ENCODE results near the gene MYMX.
A peak's percentile ranks its signal among the peaks of the same experiment; 100 is the strongest.

MYMX gene

GRCh38 chr6:44261581-44261980 lies 44.9 kb downstream of the MYMX start (continued):
- TF ChIP-seq, protein P1, sequence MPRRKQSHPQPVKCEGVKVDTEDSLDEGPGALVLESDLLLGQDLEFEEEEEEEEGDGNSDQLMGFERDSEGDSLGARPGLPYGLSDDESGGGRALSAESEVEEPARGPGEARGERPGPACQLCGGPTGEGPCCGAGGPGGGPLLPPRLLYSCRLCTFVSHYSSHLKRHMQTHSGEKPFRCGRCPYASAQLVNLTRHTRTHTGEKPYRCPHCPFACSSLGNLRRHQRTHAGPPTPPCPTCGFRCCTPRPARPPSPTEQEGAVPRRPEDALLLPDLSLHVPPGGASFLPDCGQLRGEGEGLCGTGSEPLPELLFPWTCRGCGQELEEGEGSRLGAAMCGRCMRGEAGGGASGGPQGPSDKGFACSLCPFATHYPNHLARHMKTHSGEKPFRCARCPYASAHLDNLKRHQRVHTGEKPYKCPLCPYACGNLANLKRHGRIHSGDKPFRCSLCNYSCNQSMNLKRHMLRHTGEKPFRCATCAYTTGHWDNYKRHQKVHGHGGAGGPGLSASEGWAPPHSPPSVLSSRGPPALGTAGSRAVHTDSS (tag by site-specific recombination; IDR thresholded peaks at IDR 0.05): no peak
- TF ChIP-seq ZNF529 (tag by site-specific recombination; IDR thresholded peaks at IDR 0.05; ENCODE audit: insufficient replicate concordance): no peak
- TF ChIP-seq ZNF521 (tag by site-specific recombination; IDR thresholded peaks at IDR 0.05): no peak
- no peak for TF ChIP-seq ZSCAN18 (tag by site-specific recombination; IDR thresholded peaks at IDR 0.05)
- TF ChIP-seq ZNF175 (tag by site-specific recombination; IDR thresholded peaks at IDR 0.05): no peak
- TF ChIP-seq ZFP3 (tag by site-specific recombination; IDR thresholded peaks at IDR 0.05; ENCODE audit: low read depth): no peak
- no peak for TF ChIP-seq ZNF223 (tag by site-specific recombination; IDR thresholded peaks at IDR 0.05)
- no peak for TF ChIP-seq ZNF776 (tag by site-specific recombination; IDR thresholded peaks at IDR 0.05; ENCODE audit: borderline replicate concordance)
- TF ChIP-seq, protein P2, sequence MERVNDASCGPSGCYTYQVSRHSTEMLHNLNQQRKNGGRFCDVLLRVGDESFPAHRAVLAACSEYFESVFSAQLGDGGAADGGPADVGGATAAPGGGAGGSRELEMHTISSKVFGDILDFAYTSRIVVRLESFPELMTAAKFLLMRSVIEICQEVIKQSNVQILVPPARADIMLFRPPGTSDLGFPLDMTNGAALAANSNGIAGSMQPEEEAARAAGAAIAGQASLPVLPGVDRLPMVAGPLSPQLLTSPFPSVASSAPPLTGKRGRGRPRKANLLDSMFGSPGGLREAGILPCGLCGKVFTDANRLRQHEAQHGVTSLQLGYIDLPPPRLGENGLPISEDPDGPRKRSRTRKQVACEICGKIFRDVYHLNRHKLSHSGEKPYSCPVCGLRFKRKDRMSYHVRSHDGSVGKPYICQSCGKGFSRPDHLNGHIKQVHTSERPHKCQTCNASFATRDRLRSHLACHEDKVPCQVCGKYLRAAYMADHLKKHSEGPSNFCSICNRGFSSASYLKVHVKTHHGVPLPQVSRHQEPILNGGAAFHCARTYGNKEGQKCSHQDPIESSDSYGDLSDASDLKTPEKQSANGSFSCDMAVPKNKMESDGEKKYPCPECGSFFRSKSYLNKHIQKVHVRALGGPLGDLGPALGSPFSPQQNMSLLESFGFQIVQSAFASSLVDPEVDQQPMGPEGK (tag by site-specific recombination; IDR thresholded peaks at IDR 0.05): no peak
- TF ChIP-seq ZBTB17 (tag by site-specific recombination; IDR thresholded peaks at IDR 0.05): no peak
- TF ChIP-seq ZNF558 (tag by site-specific recombination; IDR thresholded peaks at IDR 0.05): no peak

DNA sequence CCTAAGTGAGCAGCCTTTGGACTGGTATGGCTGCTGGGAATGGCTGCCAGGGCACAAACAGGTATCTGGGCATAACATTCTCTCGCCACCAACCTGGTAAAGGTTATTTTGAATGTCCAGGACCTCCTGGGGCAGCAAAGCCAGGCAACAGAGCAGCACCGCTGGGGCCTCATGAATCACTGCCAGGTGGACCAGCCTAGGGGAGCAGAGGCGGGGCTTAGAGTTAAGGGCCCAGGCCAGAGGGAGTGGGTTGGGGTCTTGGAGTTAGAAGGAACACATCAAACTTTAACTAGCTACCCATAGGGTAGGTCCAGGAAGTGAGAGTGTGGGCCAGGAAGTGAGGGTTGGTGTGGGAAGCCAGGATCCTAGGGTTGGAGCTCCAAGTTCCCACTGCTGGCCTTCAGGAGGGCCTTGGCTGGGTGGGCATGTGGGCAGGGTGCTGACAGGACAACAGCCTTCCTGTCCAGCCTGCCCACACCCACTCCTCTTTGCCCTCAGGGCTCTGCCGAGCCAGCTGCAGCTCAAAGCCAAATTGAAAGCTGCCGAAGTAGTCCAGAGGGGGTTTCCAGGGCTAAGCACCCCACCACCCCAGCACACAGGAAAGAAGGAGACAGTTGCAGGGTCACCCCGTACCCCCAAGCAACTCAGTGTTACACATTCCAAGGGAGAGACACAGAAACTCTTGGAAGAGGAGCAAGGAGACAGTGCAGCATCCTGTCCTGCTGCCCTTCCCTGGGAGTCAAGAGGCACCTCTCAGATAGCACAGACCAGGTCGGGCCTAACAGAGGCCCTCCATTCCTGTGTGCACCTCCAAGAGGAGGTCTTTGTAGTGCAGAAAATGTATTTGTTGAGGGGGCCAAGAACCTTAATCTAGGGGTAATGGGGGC lies 46.0 kb downstream of the MYMX start:
- peaks cover 0 to 30% of the 10 kb centered on the region in 2 experiments; a peak in 1 of 3 replicates for H3K36me3 ChIP-seq (ENCODE audit: control insufficient read depth in 2 of 2, insufficient read depth in 1 of 2, low read length in 2 of 2)
- POLR2A ChIA-PET: interaction anchor here (0.6 to 1.9 kb wide), 3 partner anchors 10 to 40 kb away, joined by 4 to 17 read pairs (median 6); partner anchors contain the start of genes HSP90AB1 and SLC29A1
- no peak overlapping the region for H3K4me3 ChIP-seq (ENCODE audit: low read depth, low read length)
- CTCF ChIA-PET: interaction anchor here (0.6 to 2.6 kb wide), 7 partner anchors 9 to 540 kb away, joined by 3 to 9 read pairs (median 4); partner anchors contain the start of gene AARS2
- TF ChIP-seq ZNF423 (tag by site-specific recombination; IDR thresholded peaks at IDR 0.05) (no peak), EGR2 (tag by site-specific recombination; IDR thresholded peaks at IDR 0.05; ENCODE audit: low read depth) (peak; percentile 82), ZFHX2 (tag by site-specific recombination; conservative IDR thresholded peaks at IDR 0.05) (peak; percentile 86)
- TF ChIP-seq, protein P2 (tag by site-specific recombination; IDR thresholded peaks at IDR 0.05): no peak
- H3K4me1 ChIP-seq (ENCODE audit: control insufficient read depth, insufficient read depth, low read length): peaks cover 4% of the 10 kb centered on the region; the same call in 1 of the 2 replicates
- H3K27ac ChIP-seq (ENCODE audit: extremely low read depth, low read depth, low read length): no peak overlapping the region
- no peaks in the 10 kb centered on the region for H3K9me3 ChIP-seq (ENCODE audit: control insufficient read depth, insufficient read depth, low read depth, low read length)

Data from HEK293 (cell line).